ENCODE results near the gene ENTPD5.

DNA sequence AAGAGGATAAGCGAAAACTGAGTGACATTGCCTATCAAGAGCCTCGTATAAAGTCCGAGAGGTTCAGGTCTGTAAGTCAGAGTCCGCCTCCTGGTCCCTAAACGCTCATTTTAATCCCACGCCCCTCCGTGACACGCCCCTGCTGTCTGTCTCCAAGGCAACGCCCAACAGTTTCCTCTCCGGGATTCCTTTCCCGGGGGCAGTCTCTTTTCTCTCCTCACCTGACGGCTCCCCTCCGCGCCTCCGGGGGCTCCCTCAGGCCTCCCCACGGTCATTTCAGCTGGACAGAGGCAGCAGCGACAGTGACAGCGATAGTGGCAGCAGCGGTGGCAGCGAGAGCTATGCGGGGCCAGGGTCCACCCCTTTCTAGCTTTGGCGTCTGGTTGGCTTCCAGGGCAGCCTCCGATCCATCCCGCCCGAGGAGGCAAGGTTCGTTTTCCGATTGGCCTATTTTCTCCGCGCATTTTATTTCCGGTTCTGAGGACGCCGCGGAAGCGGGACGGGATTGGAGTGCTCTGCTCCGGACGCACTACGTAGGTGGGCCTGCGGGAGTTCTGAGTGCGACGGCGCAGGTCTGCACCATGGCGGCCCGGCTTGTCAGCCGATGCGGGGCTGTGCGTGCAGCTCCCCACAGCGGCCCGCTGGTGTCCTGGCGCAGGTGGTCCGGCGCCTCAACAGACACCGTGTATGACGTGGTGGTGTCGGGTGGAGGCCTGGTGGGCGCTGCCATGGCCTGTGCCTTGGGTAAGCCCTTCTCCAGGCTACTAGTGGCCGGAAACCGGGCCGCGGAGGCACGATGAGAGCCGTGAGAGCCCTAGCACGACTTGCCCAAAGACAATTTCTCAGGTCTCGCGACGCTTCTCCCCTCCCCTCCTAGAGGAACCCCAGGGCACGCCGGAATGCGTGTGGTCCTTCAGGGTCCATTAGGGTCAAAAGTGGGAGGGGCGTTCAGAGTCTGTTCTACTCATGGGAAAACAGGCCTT, 69.0 kb downstream of the ENTPD5 start, which contains the start of the genes COQ6 and FAM161B:
- TF ChIP-seq, protein P1, sequence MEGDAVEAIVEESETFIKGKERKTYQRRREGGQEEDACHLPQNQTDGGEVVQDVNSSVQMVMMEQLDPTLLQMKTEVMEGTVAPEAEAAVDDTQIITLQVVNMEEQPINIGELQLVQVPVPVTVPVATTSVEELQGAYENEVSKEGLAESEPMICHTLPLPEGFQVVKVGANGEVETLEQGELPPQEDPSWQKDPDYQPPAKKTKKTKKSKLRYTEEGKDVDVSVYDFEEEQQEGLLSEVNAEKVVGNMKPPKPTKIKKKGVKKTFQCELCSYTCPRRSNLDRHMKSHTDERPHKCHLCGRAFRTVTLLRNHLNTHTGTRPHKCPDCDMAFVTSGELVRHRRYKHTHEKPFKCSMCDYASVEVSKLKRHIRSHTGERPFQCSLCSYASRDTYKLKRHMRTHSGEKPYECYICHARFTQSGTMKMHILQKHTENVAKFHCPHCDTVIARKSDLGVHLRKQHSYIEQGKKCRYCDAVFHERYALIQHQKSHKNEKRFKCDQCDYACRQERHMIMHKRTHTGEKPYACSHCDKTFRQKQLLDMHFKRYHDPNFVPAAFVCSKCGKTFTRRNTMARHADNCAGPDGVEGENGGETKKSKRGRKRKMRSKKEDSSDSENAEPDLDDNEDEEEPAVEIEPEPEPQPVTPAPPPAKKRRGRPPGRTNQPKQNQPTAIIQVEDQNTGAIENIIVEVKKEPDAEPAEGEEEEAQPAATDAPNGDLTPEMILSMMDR (conservative IDR thresholded peaks at IDR 0.05; ENCODE audit: low read depth, low read length), result peak; percentile 27; the same call in 1 of the 2 replicates
- no peak for TF ChIP-seq CHD1 (IDR thresholded peaks at IDR 0.05; ENCODE audit: low read depth, low read length)
- TF ChIP-seq RCOR1 (IDR thresholded peaks at IDR 0.05; ENCODE audit: insufficient replicate concordance, low read length), result no peak
- TF ChIP-seq, protein P2, sequence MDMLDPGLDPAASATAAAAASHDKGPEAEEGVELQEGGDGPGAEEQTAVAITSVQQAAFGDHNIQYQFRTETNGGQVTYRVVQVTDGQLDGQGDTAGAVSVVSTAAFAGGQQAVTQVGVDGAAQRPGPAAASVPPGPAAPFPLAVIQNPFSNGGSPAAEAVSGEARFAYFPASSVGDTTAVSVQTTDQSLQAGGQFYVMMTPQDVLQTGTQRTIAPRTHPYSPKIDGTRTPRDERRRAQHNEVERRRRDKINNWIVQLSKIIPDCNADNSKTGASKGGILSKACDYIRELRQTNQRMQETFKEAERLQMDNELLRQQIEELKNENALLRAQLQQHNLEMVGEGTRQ (IDR thresholded peaks at IDR 0.05; ENCODE audit: low read depth, low read length), result no peak
- no peak for TF ChIP-seq SMC3 (IDR thresholded peaks at IDR 0.05; ENCODE audit: low read depth, low read length)
- TF ChIP-seq CEBPB (IDR thresholded peaks at IDR 0.05; ENCODE audit: low read depth, low read length), result no peak
- TF ChIP-seq, protein P3, sequence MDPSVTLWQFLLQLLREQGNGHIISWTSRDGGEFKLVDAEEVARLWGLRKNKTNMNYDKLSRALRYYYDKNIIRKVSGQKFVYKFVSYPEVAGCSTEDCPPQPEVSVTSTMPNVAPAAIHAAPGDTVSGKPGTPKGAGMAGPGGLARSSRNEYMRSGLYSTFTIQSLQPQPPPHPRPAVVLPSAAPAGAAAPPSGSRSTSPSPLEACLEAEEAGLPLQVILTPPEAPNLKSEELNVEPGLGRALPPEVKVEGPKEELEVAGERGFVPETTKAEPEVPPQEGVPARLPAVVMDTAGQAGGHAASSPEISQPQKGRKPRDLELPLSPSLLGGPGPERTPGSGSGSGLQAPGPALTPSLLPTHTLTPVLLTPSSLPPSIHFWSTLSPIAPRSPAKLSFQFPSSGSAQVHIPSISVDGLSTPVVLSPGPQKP (IDR thresholded peaks at IDR 0.05; ENCODE audit: borderline replicate concordance, low read depth, low read length), result no peak
- TF ChIP-seq POLR2A (IDR thresholded peaks at IDR 0.05; ENCODE audit: low read depth, low read length), result peak; percentile 93
- peak; percentile 3; the same call in 1 of the 2 replicates for TF ChIP-seq BHLHE40 (IDR thresholded peaks at IDR 0.05; ENCODE audit: low read depth, low read length)
- no peak for TF ChIP-seq MAFK (IDR thresholded peaks at IDR 0.05; ENCODE audit: low read depth, low read length)
- peak; percentile 76 for TF ChIP-seq MXI1 (IDR thresholded peaks at IDR 0.05; ENCODE audit: borderline replicate concordance, low read depth, low read length)
